Vagina (tissue), 2 donors: Measurements from ENCODE around the gene NDST1.

Experiments used
- CTCF ChIP-seq, 3 experiments: fragments of 450-650 bp in 2 of 3; fragments of 200-600 bp in 1 of 3; sonication (generic) in 1 of 3; IDR thresholded peaks; one replicate each; pipeline ENCODE4 v1.5.1; 2017 to 2019; ENCODE audit warnings: antibody characterized with exemption in 3 of 3, mild to moderate bottlenecking in 2 of 3, moderate library complexity in 2 of 3
- POLR2A ChIP-seq, 2 donors: fragments of 450-650 bp; IDR thresholded peaks; one replicate each; pipeline ENCODE4 v1.6.1; 2017; ENCODE audit warnings: antibody characterized with exemption in 2 of 2, mild to moderate bottlenecking in 2 of 2, moderate library complexity in 2 of 2
- POLR2AphosphoS5 ChIP-seq, 2 donors: sonication (generic); formaldehyde crosslinking; IDR thresholded peaks; one replicate each; pipeline ENCODE4 v1.9.0; 2017; ENCODE audit warnings: antibody characterized with exemption in 2 of 2, mild to moderate bottlenecking in 2 of 2, low read depth in 1 of 2; ENCODE audit not compliant: insufficient read depth in 1 of 2

- TF ChIP-seq CTCF (IDR thresholded peaks at IDR 0.05) (no peak), POLR2AphosphoS5 (IDR thresholded peaks at IDR 0.05; ENCODE audit: insufficient read depth in 1 of 2, low read depth in 1 of 2) (no peak), POLR2A (IDR thresholded peaks at IDR 0.05) (no peak)
Observed at GRCh38 chr5:150595466-150596031, 87.6 kb downstream of the NDST1 start.
